GM19467 (cell line): ENCODE data around the gene CSNK1D.
A peak's percentile ranks its signal among the peaks of the same experiment; 100 is the strongest.

Experiments used
- ATAC-seq: cut with Tn5 transposase; IDR thresholded peaks from one replicate; pipeline ENCODE4 v1.9.1; 2021; ENCODE audit warnings: mild to moderate bottlenecking, moderate library complexity; ENCODE audit not compliant: unreplicated experiment

CSNK1D gene

DNA sequence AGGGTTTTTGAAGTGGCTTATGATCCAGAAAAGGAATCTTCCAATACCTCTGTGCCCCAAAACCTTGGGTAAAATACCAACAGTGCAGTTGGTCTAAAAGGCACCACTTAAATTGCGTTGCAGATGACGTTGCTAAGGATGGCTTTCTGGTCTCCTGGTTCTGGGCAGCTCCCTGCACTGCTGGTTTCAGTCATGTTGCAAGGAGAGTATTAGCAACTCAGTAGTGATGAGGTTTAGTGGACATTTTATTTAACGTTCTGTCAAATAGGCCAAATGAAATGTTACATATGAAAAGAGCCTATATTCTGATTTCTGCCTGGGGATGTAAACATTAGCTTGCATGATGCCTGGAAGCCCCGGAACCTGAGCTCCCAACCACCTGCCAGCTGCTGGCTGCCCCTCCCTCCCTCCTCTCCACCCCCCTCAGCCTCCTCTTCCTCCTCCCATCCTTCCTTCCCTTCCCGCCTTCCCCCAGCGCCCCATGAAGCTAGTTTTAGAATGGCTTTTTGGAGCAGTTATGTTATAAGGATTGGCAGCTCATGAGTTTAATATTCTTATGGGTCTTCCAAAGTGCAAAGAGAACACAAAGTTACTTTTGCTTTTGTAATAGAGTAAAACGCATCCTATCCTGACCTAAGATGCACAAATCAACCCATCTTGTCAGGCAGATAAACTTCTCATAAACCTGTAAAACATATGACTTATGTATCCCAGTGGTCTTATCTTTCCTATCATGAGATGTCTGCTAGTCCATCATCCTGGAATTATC lies 23.2 kb upstream of the CSNK1D start:
- ATAC-seq: no peak

DNA sequence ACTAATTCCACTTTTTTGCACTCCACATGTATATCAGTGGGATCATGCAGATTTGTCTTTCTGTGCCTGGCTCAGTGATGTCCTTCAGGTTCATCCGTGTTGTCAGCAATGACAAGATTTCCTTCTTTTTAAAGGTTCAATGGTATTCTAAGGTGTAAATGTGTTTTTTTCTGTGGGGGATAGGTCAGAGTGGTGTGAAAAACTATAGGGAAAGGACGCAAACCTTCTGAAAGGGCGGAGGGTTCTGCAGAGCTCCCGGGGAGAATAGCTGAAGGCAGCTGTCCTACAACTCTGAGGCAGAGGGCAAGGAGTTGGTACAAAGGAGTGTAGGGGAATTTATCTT lies 21.9 kb upstream of the CSNK1D start:
- no peak for ATAC-seq

DNA sequence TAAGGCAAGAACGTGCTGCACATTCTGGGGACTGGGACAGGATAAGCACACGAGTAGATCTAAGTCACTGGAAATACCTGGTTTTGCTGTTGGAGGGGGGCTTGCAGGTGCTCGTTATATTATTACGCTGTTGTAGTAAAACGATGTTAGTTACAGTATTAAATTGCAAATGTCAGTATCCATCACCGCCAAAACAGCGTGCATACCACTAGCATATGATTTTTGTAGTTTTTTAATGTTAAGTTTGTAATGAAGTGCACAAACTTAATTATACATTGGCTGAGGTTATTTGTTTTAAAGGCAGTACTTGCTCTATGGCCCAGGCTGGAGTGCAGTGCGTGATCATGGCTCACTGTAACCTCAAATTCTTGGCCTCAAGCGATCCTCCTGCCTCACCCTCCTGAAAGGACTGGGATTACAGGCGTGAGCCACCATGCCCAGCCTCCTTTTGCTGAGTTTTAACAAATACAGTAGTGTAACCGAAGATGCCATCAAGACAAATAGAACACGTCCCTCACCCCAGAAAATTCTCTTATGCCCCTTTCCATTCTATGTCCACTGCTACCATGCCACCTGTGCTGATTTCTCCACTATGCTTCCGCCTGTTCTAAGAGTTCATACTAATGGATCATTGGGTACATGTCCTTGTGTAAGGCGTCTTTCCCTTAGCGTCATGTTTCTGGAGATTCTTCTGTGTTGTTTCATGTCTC lies 20.7 kb upstream of the CSNK1D start:
- ATAC-seq: no peak

DNA sequence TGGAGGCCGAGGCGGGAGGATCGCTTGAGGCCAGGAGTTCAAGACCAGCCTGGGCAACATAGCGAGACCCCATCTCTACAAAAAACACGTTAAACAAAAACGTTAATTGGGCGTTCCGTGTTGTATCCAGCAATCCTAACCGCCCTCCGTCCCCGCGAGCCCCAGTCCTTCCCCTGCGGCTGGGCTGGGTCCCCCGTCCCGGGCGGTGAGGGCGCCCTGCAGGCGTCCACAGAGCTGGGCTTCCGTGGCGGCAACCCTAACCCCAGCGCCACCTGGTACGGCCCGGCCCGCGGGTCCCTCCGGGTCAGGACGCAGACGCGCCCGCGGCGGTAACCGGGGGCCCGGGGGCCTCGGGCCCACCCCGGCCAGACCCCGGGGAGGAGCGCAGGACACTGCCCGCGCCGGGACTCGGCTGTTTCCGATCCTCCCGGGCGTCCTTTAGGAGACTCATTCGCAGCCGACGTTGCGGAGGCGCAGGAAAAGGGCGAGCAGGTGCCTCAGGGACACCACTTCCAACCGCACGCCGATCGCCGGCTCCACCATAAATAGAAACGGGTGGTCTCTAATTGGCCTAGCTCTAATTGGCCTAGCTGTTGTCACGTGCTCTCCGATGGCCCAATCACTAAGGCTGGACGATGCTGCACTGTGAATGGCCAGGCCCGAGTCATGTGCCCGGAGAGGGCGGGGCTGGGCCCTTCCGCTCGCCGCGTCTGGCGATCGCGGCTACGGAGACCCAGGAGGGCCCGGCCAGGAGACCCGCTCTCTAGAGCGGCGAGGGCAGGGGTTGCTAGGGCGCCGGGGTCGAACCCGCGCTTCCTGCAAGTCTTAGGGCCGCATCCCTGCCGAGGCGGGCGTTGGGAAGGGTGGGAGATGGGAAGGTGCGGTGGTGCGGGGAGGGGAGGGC lies 19.0 kb upstream of the CSNK1D start:
- ATAC-seq: peak; percentile 94

DNA sequence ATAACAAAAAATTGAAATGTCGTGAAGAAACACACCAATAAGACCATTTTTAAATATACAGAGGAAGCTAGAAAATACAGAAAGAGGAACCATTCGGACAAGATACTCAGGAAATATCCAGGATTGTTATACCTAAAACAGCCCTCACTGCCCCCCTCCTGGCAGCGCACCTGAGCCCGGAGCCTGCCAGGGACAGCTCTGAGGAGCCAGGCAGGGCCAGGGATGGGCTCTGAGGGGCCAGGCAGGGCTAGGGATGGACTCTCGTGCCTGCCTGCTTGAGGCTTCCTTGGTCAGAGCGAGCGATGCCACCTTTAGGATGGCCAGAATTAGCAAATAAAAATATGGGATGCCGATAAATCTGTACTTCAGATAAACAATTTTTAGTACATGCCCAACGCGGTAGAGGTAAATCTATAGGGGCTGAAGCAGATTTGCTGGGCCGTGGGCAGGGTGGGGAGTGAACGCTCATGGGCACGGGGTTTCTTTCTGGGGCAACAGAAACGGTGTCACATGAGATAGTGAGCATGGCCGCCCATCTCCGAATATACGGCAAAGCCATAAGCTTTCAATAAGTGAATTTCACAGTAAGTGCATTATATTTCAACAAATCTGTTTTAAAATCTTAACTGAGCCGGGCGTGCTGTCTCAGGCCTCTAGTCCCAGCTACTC lies 18.2 kb upstream of the CSNK1D start:
- no peak for ATAC-seq

DNA sequence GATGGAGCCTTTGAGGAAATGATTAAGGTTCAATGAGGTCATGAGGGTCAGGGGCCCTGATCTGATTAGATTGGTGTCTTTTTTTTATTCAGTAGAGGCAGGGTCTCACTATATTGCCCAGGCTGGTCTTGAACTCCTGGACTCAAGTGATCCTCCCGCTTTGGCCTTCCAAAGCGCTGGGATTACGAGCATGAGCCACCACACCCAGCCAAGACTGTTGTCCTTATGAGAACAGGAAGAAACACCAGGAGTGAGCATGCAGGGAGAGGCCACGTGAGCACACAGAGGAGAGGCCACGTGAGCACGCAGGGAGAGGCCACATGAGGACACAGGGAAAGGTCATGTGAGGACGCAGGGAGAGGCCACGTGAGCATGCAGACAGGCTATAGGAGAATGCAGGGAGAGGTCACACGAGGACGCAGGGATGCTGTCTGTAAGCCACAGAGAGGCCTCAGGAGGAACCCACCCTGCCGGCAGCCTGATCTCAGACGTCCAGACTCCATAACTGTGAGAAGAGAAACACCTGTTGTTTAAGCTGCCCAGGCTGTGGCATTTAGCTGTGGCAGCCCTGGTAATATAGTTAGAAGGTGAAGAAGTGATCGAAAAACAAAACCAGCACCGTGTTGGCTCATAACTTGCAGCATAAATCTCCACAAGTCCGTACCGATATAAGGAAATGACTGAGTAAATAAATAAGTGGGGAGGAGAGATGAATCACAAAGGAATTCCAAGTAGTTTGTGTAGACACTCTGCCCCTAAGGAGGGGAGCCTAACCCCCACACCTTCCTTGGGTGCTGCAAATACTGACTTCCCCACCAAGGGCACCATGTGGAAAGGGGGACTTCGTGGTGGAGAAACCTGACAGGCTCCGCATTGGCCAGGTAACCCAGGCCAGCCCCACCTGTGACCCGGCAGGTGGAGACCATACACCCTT lies 14.6 kb upstream of the CSNK1D start:
- no peak for ATAC-seq

DNA sequence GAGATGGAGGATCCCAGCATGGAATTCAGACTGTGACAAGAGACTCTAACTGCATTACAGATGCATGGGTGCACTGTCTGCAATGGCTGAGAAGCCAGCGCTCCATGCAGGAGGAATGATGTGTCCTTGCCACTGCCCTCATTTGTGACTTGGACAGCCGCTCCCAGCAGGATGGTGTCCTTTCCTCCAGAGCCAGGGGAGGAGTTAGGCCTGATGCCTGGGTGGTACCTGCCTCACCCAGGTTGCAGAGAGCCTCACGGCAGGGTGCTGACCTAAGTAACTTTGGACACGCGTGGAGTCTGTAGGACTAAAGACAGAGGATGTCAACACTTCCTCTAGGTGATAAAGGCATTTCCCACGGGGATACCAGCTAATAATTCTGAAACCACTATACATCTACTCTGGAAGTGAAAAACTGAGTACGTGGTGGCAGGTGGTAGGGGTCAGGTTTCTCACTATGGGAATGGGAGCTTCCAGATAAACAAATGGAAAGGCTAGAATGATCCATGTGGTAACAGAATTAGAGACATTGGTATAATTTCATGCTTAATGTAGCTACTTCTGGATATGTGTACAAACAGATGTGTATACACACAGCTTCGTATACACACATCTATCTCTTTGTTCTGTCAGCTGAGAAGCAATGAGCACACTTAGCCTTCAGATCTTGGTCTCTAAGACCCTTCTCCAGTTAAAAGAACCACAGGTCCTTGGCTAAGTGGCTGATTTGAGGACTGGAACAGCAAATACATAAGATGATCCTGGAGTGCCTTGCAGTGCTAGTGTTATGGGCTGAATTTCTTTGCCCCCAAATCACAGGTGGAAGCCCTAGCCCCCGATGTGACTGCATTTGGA lies 13.7 kb upstream of the CSNK1D start:
- no peak for ATAC-seq

DNA sequence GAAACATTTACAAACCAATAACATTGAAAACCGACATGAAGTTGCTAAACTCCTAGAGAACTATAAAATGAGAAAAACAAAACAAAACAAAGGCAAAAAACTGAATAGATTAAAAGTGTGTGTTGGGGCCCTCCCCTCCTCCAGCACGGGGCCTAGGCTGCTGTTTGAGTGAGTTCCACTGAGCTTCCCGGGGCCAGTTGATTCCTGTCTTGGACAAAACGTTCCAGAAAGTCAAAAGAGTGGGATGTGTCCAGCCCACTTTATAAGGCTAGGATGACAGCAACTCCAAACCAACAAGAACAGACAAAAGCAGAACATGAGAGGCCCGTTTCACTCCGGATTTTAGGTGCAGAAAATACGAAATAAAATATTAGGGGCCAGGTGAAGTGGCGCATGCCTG lies 11.6 kb upstream of the CSNK1D start:
- ATAC-seq: no peak

DNA sequence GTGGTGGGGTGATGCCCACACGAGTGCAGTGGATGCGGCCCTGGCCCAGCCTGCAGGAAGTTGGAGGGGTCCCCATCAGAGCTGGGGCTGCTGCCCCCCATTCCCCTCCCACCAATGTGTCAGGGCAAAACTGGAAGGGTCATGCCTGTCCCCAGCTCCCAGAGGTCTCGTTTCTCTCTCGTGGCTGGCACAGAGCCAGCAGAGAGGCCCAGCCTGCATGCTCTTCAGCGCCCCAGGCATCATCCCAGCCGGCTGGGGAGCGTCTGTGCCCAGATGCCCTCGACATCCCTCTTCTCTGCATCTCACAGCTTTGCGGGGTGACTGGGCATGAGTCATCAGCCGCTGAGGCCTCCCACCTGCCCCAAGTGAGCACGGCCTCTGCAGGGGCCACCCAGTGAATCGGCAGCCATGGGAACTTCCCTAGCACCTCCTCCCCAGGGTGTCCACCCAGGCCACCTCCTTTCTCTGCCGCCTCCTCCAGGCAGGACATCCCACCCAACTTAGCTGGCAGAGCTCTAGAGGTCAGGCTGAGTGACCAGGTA lies 9.8 kb upstream of the CSNK1D start:
- ATAC-seq: no peak

DNA sequence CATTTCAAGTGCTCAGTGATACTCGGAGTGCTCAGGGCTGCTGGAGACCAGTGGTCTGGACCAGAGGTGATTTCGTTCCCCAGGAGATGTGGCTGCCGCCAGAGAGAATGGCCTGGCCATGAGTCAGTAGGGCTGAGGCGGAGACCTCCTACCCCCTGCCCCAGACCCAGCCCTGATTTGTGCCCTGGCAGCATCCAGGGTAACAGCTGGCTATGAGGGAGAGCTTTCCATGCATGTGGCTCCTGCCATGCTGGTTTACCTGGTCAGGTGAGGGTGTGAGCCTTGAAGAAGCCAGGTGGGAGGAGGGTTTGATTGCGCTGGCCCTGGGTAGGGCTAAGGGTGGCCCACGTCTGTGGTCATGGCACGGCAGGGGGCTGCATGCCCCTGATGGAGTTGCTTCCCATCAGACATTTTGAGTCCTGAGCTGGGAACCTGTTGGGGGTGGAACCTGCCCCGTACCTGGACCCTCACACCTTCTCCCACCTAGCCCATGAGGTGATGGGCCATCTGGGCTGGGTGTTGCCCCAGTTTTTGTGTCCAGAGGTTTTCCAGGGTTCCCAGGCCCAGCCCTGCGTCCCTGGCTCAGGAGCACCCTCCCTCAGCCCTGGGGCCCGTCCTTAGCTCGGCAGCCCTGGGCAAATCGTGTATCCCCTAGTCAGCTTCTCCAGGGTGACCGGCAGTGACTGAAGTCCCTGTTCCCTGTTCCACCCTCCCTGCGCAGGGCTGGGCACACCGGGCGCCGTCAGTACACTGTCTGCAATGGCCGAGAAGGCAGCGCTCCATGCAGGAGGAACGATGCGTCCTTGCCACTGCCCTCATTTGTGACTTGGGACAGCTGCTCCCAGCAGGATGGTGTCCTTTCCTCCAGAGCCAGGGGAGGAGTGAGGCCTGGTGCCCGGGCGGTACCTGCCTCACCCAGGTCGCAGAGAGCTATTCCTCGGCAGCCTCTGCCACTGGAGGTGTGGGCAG lies 9.0 kb upstream of the CSNK1D start:
- ATAC-seq: no peak

DNA sequence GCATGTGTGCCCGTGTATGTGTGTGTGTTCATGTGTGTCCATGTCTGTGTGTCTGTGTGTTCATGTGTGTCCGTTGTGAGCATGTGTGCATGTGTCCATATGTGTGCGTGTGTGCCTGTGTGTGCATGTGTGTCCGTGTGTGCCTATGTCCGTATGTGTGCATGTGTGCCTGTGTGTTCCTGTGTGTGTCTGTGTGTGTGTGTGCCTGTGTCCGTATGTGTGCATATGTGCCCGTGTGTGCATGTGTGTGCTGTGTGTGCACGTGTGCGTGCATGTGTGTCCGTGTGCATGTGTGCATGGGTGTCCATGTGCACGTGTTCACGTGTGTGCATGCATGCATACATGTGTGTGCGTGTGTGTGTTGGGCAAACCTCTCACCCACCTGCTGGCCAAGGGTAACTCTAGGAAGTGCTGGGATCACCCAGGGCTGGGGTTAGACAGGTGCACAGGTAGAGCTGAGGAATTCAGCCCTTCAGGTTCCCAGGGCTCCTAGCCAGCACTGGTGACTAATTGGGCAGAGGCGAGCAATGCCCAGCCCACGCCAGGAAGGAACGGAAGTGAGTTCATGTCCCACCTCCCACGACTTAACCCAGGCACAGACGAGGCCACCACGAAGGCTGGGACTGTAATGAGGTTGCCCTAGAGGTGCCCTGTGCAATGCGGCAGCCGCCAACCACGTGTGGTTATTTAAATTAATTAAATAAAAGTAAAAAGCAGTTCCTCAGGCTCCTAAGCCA lies 8.2 kb upstream of the CSNK1D start:
- no peak for ATAC-seq

DNA sequence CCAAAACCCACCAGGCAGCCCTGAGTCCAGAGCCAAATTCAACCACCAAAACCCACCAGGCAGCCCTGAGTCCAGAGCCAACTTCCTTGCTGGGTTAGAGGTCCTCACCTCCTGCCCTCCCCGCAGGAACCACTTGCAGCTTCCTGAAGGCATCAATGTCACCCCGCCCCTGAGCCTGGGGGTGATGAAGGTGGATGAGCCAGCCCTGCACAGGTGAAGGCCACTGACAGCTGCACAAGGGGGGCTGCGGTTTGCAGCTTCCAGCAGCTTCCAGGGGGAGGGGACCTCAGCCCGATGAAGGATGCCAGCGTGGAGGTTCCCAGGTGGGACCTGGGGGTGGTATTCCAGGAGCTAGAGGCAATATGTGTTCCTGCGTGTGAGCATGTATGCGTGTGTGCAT lies 7.6 kb upstream of the CSNK1D start:
- ATAC-seq: no peak

DNA sequence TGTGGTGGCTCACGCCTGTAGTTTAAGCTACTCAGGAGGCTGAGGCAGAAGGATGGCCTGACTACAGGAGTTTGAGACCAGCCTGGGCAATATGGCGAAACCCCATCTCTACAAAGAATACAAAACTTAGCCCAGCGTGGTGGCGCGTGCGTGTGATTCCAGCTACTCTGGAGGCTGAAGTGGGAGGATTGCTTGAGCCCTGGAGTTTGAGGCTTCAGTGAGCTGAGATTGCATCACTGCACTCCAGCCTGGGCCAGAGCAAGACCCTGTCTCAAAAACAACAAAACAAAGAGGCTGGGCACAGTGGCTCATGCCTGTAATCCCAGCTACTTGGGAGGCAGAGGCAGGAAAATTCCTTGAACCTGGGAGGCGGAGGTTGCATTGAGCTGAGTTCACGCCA lies 7.0 kb upstream of the CSNK1D start:
- ATAC-seq: no peak

DNA sequence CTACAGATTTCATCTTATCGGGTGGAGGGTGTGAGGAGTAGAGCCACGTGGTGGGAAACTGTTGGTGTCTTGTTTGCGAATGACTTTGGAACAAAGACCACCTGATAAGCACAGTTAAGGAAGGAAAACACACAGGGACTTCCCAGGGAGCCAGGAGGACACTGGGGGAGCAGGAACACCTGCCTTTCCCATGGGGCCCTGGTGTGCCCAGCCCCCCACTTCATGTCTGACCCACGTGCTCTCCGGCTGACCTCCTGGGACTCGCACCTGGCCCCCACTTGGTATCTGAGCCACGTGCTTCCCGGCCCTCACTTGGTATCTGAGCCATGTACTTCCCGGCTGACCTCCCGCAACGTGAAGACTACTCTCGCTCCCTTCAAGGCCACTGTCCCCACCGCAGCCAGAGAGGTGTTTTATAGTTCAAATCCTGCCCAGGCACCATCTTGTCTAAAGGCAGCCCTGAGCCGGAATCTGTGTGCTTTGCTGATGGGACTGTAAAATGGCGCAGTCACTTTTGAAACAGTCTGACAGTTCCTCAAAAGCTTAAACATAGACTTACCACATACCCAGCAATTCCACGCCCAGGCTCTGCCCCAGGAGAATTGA lies 5.4 kb upstream of the CSNK1D start:
- ATAC-seq: no peak

DNA sequence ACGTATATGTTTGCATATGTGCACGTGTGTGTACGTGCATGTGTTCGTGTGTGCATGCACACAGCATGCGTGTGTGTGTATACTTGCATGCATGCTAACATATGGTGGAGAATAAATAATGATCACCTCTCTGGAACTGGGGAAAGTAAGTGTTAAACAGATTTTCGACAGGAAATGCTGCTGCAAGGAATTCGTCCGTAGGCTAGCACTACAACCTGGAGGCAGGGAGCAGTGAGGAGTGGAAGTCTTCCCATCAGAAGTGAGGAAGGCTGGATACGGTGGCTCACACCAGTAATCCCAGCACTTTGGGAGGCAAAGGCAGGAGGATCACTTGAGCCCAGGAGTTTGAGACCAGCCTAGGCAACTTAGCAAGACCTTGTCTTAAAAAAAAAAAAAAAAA lies 4.8 kb upstream of the CSNK1D start:
- no peak for ATAC-seq

DNA sequence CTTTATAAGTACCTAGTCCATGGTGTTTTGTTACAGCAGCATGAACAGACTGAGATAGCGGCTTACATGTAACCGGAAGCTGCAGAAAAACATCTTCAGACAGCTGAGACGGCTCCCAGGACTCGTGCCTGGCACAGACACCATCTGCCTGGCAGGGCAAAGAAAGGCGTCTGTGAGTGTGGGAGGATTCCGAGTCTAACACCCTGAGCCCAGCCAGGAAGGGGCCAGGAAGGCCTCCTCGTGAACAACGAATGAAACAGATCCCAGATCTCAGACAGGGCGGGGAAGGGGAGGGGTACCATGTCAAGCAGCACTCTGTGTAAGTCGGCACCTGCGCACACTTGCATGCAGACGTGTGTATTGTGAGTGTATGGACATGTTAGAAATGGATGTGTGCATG lies 4.4 kb upstream of the CSNK1D start:
- ATAC-seq: no peak

DNA sequence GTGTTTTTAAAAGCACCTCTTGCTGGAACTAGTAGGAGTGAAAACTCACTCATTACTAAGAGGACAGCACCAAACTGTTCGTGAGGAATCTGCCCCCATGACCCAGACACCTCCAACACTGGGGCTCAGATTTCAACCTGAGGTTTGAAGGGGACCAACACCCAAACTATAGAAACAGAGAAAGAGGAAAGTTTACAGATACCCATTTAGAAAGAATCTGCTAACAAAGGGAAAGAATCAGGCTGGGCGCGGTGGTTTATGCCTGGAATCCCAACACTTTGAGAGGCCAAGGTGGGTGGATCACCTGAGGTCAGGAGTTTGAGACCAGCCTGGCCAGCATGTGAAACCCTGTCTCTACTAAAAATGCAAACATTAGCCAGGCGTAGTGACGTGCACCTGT lies 3.4 kb upstream of the CSNK1D start:
- ATAC-seq: no peak
